ENCODE measurements around the gene PFKM.

PFKM gene

DNA sequence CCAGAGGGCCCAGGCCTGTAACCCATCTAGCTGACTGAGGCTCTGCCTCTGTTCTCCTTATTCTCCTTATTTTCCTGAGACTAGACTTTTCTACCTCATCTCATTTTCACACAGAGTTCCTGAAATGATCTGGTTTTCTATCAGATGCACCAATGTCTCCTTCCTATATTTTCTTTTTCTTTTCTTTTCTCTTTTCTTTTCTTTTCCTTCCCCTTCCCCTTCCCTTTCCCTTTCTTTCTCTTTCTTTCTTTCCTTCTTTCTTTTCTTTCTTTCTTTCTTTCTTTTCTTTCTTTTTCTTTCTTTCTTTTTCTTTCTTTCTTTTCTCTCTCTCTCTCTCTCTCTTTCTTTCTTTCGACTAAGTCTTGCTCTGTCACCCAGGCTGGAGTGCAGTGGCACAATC is 61.3 kb downstream of the PFKM start:
- TF ChIP-seq POLR2AphosphoS5 (IDR thresholded peaks at IDR 0.05; ENCODE audit: low read depth, low read length) = no peak
- no peak for TF ChIP-seq TAF1 (IDR thresholded peaks at IDR 0.05; ENCODE audit: borderline replicate concordance, insufficient read depth, low read length)
- TF ChIP-seq SIN3A (IDR thresholded peaks at IDR 0.05; ENCODE audit: borderline replicate concordance, insufficient read depth, low read length) = no peak
- no peak for TF ChIP-seq FOXP2 (optimal IDR thresholded peaks at IDR 0.05; ENCODE audit: borderline replicate concordance, extremely low read depth, extremely low read length, insufficient read depth)
- TF ChIP-seq, protein P1, sequence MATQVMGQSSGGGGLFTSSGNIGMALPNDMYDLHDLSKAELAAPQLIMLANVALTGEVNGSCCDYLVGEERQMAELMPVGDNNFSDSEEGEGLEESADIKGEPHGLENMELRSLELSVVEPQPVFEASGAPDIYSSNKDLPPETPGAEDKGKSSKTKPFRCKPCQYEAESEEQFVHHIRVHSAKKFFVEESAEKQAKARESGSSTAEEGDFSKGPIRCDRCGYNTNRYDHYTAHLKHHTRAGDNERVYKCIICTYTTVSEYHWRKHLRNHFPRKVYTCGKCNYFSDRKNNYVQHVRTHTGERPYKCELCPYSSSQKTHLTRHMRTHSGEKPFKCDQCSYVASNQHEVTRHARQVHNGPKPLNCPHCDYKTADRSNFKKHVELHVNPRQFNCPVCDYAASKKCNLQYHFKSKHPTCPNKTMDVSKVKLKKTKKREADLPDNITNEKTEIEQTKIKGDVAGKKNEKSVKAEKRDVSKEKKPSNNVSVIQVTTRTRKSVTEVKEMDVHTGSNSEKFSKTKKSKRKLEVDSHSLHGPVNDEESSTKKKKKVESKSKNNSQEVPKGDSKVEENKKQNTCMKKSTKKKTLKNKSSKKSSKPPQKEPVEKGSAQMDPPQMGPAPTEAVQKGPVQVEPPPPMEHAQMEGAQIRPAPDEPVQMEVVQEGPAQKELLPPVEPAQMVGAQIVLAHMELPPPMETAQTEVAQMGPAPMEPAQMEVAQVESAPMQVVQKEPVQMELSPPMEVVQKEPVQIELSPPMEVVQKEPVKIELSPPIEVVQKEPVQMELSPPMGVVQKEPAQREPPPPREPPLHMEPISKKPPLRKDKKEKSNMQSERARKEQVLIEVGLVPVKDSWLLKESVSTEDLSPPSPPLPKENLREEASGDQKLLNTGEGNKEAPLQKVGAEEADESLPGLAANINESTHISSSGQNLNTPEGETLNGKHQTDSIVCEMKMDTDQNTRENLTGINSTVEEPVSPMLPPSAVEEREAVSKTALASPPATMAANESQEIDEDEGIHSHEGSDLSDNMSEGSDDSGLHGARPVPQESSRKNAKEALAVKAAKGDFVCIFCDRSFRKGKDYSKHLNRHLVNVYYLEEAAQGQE (IDR thresholded peaks at IDR 0.05; ENCODE audit: insufficient read depth in 1 of 2, low read depth in 2 of 2, low read length in 2 of 2) = no peak

DNA sequence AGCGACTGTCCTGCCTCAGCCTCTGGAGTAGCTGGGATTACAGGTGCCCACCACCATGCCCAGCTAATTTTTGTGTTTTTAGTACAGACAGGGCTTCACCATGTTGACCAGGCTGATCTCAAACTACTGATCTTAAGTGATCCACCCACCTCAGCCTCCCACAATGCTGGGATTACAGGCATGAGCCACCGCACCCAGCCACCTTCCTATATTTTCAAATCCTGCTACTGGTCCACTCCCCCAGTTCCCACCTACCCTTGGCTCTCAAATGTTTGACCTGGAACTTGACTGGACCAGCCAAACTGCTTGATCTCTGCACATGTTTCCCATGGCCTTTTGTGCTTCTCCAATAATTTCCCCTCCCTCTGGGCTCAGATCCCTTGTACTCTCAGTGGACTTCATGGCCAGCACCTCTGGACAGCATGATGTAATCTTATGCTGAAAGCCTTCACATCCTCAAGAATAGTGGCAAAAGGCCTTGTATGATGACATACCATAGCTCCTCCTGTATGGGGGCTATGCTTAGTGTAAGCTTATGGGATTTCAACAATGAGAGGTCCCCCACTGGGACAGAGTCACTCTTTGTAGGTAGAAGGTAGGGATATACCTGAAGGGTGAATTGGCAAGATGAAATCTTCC is 61.8 kb downstream of the PFKM start:
- TF ChIP-seq POLR2AphosphoS5 (IDR thresholded peaks at IDR 0.05; ENCODE audit: low read depth, low read length) (no peak), FOXP2 (optimal IDR thresholded peaks at IDR 0.05; ENCODE audit: borderline replicate concordance, extremely low read depth, extremely low read length, insufficient read depth) (no peak), TAF1 (IDR thresholded peaks at IDR 0.05; ENCODE audit: borderline replicate concordance, insufficient read depth, low read length) (no peak), SIN3A (IDR thresholded peaks at IDR 0.05; ENCODE audit: borderline replicate concordance, insufficient read depth, low read length) (no peak)
- TF ChIP-seq, protein P1 (IDR thresholded peaks at IDR 0.05; ENCODE audit: insufficient read depth in 1 of 2, low read depth in 2 of 2, low read length in 2 of 2) = no peak

DNA sequence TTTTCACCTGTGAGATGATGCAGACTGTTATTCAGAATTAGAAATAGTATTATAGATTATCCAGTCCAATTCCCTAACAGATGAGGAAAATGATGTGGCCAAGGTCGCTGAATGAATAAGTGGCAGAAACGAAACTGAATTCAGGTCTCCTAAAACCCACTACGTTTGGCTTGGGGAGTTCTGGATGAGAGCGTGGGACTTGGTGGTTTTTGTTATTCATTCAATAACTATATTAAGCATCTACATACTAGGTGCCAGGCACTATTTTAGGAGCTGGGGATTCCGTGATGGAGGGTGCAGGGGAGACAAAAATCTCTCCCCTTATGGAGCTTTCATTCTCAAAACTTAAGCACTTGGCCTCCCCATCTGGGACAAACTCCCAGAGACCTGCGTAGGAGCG is 63.5 kb downstream of the PFKM start:
- TF ChIP-seq, protein P1 (IDR thresholded peaks at IDR 0.05; ENCODE audit: insufficient read depth in 1 of 2, low read depth in 2 of 2, low read length in 2 of 2) = no peak
- TF ChIP-seq FOXP2 (optimal IDR thresholded peaks at IDR 0.05; ENCODE audit: borderline replicate concordance, extremely low read depth, extremely low read length, insufficient read depth) (no peak), SIN3A (IDR thresholded peaks at IDR 0.05; ENCODE audit: borderline replicate concordance, insufficient read depth, low read length) (no peak), TAF1 (IDR thresholded peaks at IDR 0.05; ENCODE audit: borderline replicate concordance, insufficient read depth, low read length) (no peak), POLR2AphosphoS5 (IDR thresholded peaks at IDR 0.05; ENCODE audit: low read depth, low read length) (no peak)

DNA sequence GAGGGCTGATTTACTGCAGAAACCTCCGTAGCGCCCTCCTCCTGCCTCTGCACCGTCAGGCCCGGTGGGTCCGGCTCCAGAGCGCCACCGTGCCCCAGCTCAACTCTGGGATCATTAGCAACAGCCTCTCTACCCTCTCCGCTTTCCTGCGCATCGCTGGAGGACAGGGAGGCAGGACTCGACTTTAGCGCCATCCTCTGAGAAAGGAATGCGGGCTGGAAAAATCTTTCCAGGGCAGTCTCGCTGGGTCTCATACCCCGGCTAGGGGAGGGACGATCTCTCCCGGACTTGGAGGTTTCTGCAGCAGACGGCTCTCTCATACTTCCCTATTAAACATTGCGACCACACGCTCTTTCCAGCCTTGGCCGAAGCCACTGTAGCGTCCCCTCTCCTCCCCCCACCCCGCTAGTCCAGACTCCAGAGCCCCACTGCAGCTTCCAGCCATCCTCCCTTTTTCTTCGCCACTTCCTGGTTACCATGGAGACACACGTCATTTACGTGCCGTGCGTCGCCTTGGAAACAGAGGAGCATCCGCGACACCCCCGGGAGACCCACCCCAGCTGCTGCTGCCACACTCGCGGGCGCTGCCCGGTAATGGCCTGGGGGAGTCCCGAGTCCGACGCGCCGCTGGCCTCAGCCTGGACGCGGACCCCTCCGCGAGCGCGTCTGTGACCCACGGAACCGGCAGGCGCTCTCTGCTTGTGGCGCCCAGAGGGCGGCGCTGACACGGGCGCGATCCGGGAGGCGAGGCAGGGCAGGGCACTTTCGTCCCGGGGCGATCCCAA is 64.1 kb downstream of the PFKM start, which contains the start of gene CCDC184:
CCDC184 (plus strand) TSS at position 554 of the 785 bp plus-strand sequence. CDS start 479 bp downstream, outside the sequence.
- TF ChIP-seq POLR2AphosphoS5 (IDR thresholded peaks at IDR 0.05; ENCODE audit: low read depth, low read length) (no peak), TAF1 (IDR thresholded peaks at IDR 0.05; ENCODE audit: borderline replicate concordance, insufficient read depth, low read length) (no peak), SIN3A (IDR thresholded peaks at IDR 0.05; ENCODE audit: borderline replicate concordance, insufficient read depth, low read length) (no peak), FOXP2 (optimal IDR thresholded peaks at IDR 0.05; ENCODE audit: borderline replicate concordance, extremely low read depth, extremely low read length, insufficient read depth) (no peak)
- TF ChIP-seq, protein P1 (IDR thresholded peaks at IDR 0.05; ENCODE audit: insufficient read depth in 1 of 2, low read depth in 2 of 2, low read length in 2 of 2) = no peak

Data from PFSK-1 (cell line).